Adrenal gland (tissue), 19 donors: ENCODE results near the gene BOD1L2. TPM values are rescaled to one million over a fixed set of nuclear protein-coding genes. Genes with fewer than 3 reads are reported as not detected.

Experiments
- DNase-seq, 7 donors: peaks; one replicate each; pipeline ENCODE4 v3.0.0-alpha.2; 2019 to 2020
- H3K27ac ChIP-seq, 5 donors: fragments of 200-600 bp; sonication (generic) in 4 of 5; 1 replicate in 3 of 5; 2 replicates in 2 of 5; pipeline versions ENCODE4 v1.5.1 to v1.8.0; 2016 to 2020; ENCODE audit warnings: mild to moderate bottlenecking in 1 of 5
- H3K27me3 ChIP-seq: fragments of 200-600 bp; 2 replicates; pipeline ENCODE4 v1.8.0; 2021
- H3K36me3 ChIP-seq, 2 donors: fragments of 200-600 bp; replicated peaks in 1 of 2; 1 replicate in 1 of 2; 2 replicates in 1 of 2; pipeline versions ENCODE4 v1.5.1 to v1.8.0; 2018 to 2022
- H3K4me1 ChIP-seq, 2 donors: fragments of 200-600 bp; replicated peaks in 1 of 2; 1 replicate in 1 of 2; 2 replicates in 1 of 2; pipeline versions ENCODE4 v1.5.1 to v1.8.0; 2018 to 2021
- H3K4me3 ChIP-seq, 4 donors: fragments of 200-600 bp; sonication (generic) in 3 of 4; one replicate each; pipeline ENCODE4 v1.5.1; 2016 to 2018
- H3K9me3 ChIP-seq, 3 donors: fragments of 200-600 bp; sonication (generic) in 1 of 3; replicated peaks in 1 of 3; 1 replicate in 2 of 3; 2 replicates in 1 of 3; pipeline versions ENCODE4 v1.5.1 to v1.8.0; 2016 to 2021
- POLR2A ChIP-seq, 2 donors: fragments of 450-650 bp; IDR thresholded peaks; one replicate each; pipeline ENCODE4 v1.6.1; 2017; ENCODE audit warnings: antibody characterized with exemption in 2 of 2, mild to moderate bottlenecking in 2 of 2, moderate library complexity in 1 of 2
- WGBS, 4 donors: extraction: QIAGEN DNeasy Blood & Tissue Kit in 2 of 4; methylation state at CpG; one replicate each; pipeline versions ENCODE4 v1.1.5 to v1.1.7; 2013 to 2017; 5-methylcytosine and 5-hydroxymethylcytosine counted together
- intact Hi-C, 2 donors: fragments of 100-400 bp; cut with DNase I; formaldehyde crosslinking; loops; one replicate each; pipeline versions ENCODE4 v1.14.1 to v1.15.0; 2022 to 2023
- long read RNA-seq, 10 donors: library from polyadenylated mRNA in 3 of 10; unstranded in 2 of 10; stranded (forward) in 1 of 10; transcript quantifications; one replicate each; pipeline ENCODE4 v2.0.0 and lab custom pipeline, GENCODE V29; 2021 to 2026
- polyA plus RNA-seq, 3 donors: library from polyadenylated mRNA; stranded (reverse); fragments of 200-250 nt in 2 of 3; fragments of 350-450 nt in 1 of 3; fragmentation: Illumina TruSeq in 1 of 3; extraction: RNeasy Lipid Tissue Mini Kit (QIAGEN cat#74804) in 1 of 3; gene quantifications; one replicate each; pipeline ENCODE4 v1.2.3, GENCODE V29; 2013 to 2014
- total RNA-seq, 9 donors: library from RNA; depleted of rRNA in 4 of 9; stranded (reverse); fragments of >200 nt in 4 of 9; fragments of 120-200 nt in 1 of 9; fragmentation: NEBNext Ultra II Directional in 1 of 9; extraction: Animal tissue kit (Norgen Biotek cat#: 25700) in 1 of 9; gene quantifications; one replicate each; pipeline versions ENCODE4 v1.1.0 to v1.2.4, GENCODE V29; 2013 to 2023
- TF ChIP-seq, protein P1 (sequence below), 6 experiments: fragments of 450-650 bp in 4 of 6; fragments of 200-600 bp in 2 of 6; sonication (generic) in 1 of 6; IDR thresholded peaks; 1 replicate in 5 of 6; 2 replicates in 1 of 6; pipeline versions ENCODE4 v1.5.1 to v1.8.0; 2016 to 2021; ENCODE audit warnings: antibody characterized with exemption in 6 of 6, mild to moderate bottlenecking in 2 of 6, moderate library complexity in 1 of 6
- donor health status: healthy with polysubstance abuse.
- donor health status: Bipolar disorder and iron deficiency.
- donor health status: DM: yes; HTN: yes; CAD: no.
- donor health status: DM: no; HTN: no; CAD: no.
- donor health status: DM: no; HTN: no; CAD: no.
- donor health status: DM: yes; HTN: yes; CAD: no.

The BOD1L2 gene
- not detected for total RNA-seq
- not detected for polyA plus RNA-seq
- long read RNA-seq, donor 1: 0 reads
- long read RNA-seq, donor 2: 0 reads
- long read RNA-seq, donor 3: 0 reads
- long read RNA-seq, donor 4: 0 reads
- long read RNA-seq, donor 5: 0 reads
- long read RNA-seq, donor 6: 0 reads
- long read RNA-seq, donor 7: 0 reads
- long read RNA-seq, donor 8: 0 reads
- long read RNA-seq, donor 9: 0 reads
- long read RNA-seq, donor 10: 0 reads

DNA sequence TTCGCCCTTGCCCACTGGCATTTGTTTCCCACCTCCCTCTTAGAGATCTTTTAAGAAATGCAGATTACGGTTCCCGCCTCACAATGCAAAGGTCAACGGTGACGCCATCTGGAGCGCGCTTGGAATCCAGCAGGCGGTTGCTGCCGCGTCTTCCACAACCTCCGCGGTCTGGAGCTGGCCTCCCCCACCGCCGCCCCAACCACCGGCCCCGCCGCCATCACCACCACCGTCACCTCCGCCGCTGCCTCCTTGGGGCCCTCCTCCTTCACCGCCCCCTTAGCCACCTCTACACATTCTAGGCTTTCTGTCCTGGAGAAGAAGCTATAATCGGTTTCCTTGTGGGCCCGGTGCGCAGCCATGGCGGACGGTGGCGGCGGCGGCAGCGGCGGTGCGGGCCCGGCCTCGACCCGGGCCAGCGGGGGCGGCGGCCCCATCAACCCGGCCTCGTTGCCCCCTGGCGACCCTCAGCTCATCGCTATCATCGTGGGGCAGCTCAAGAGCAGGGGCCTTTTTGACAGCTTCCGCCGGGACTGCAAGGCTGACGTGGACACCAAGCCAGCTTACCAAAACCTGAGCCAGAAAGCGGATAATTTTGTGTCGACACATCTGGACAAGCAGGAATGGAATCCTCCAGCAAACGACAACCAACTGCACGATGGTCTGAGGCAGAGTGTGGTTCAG lies at the start of gene BOD1L2:
Gene BOD1L2, plus strand, starts transcription at position 132 of the 681 bp plus-strand sequence. Its CDS starts 226 bp downstream, at position 358.
- Histone ChIP-seq H3K4me3 (no peak within 1 kb of the TSS), H3K9me3 (no peaks in the 10 kb centered on the region), H3K27me3 (peaks cover 6% of the 10 kb centered on the region), H3K36me3 (no peaks in the 10 kb centered on the region), H3K27ac (no peak within 1 kb of the TSS), H3K4me1 (no peaks in the 10 kb centered on the region)
- no peak for TF ChIP-seq POLR2A (IDR thresholded peaks at IDR 0.05)
- TF ChIP-seq, protein P1, sequence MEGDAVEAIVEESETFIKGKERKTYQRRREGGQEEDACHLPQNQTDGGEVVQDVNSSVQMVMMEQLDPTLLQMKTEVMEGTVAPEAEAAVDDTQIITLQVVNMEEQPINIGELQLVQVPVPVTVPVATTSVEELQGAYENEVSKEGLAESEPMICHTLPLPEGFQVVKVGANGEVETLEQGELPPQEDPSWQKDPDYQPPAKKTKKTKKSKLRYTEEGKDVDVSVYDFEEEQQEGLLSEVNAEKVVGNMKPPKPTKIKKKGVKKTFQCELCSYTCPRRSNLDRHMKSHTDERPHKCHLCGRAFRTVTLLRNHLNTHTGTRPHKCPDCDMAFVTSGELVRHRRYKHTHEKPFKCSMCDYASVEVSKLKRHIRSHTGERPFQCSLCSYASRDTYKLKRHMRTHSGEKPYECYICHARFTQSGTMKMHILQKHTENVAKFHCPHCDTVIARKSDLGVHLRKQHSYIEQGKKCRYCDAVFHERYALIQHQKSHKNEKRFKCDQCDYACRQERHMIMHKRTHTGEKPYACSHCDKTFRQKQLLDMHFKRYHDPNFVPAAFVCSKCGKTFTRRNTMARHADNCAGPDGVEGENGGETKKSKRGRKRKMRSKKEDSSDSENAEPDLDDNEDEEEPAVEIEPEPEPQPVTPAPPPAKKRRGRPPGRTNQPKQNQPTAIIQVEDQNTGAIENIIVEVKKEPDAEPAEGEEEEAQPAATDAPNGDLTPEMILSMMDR (IDR thresholded peaks at IDR 0.05): no peak
- WGBS, 4 donors: 76 to 87% (median 82%) methylated on average over 37 to 50 of the region's 50 CpGs
- DNase-seq: no peak
- intact Hi-C loops: no loop called here

DNA sequence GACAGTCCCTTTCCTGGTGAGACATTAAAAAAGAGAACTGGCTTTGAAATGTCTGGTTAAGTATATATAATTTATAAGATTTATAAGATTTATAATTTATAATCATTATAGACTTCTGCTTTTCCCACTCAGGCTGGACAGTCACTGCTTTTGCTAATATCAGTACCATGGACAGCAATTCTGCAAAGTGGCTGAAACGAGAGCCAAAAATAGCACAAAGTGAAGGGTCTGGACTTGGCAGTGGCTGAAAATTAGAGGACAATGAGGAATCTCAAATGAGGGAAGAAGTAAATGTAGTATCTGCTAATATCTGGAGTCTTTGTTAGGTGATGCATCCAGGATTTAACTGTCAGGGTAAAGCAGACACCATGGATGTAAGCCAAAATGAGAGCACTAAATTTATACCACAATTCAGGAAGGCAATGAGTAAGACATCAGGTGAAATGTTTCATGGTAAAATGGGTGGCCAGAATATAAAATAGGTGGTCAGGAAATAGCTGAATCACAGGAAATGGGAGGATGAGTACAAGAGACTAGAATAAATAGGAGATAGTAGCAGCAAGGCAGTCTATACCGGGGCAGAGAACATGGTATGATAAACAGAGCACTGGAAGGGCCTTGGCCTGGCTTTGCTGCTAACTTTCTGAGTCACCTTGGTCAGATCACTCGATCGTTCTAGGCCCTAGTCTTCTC lies 39.6 kb upstream of the BOD1L2 start:
- no peaks in the 10 kb centered on the region for H3K9me3 ChIP-seq
- H3K4me3 ChIP-seq: no peak overlapping the region
- TF ChIP-seq POLR2A (IDR thresholded peaks at IDR 0.05): no peak
- TF ChIP-seq, protein P1 (IDR thresholded peaks at IDR 0.05): no peak
- no peaks in the 10 kb centered on the region for H3K4me1 ChIP-seq
- H3K36me3 ChIP-seq: no peaks in the 10 kb centered on the region
- no peak for DNase-seq
- intact Hi-C loops: no loop called here
- no peaks in the 10 kb centered on the region for H3K27me3 ChIP-seq
- H3K27ac ChIP-seq: no peak overlapping the region
- 49 to 56% (median 51%) methylated on average over 4 of the region's 4 CpGs for WGBS, 4 donors

DNA sequence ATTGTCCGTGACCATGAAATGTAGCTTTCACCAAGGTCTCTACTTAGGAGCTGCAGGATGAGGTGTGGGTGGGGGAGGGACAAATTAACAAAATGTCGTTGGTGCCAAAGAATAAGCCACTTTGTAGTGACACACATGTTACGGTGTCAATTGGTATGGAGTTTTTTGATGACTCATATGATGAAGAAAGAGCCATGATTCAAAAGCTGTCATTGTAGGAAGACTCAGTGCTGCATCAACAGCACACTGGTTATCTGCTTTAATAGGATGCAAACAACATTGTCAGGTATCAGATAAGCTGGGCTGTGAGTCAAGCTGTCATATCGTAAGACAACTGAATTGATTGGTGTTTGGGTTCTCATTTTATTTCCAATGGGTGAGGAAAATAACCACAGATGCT lies 36.6 kb upstream of the BOD1L2 start:
- Histone ChIP-seq H3K27ac (no peak overlapping the region), H3K4me3 (no peak overlapping the region), H3K36me3 (no peaks in the 10 kb centered on the region), H3K27me3 (no peaks in the 10 kb centered on the region), H3K9me3 (no peaks in the 10 kb centered on the region), H3K4me1 (no peaks in the 10 kb centered on the region)
- intact Hi-C loops: no loop called here
- DNase-seq: no peak
- TF ChIP-seq, protein P1 (IDR thresholded peaks at IDR 0.05): no peak
- no peak for TF ChIP-seq POLR2A (IDR thresholded peaks at IDR 0.05)
- WGBS, 4 donors: 47 to 58% (median 55%) methylated on average over 4 of the region's 4 CpGs

DNA sequence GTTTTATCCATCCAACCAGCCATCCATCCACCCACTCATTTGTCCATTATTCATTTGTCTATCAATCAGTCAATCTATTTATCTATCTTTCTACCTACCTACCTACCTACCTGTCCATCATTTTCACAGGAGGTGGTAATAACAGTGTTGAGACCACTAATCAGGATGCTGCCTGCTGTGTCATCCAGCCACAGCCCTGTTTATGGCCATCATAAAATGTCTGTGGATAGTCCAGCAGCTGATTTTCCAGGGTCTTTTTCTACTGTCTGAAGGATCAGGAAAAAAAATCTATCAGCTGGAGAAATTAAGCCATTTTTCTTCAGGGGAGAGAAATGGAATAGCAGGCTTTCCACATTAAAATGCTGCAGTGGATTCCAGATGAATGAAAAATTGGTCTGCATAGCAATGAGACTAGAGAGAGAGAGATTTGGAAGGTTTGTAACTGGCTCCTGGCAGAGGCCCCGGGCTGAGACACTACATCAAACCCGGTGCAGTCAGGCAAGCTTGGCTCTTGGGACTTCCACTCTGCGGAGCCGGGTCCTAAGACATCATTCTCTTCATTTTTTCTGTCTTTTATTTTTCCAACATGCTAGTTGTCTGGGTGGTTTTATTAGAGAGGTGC lies 33.0 kb upstream of the BOD1L2 start:
- H3K9me3 ChIP-seq: no peaks in the 10 kb centered on the region
- WGBS, 4 donors: 29 to 37% (median 35%) methylated on average over 4 of the region's 4 CpGs
- H3K27me3 ChIP-seq: no peaks in the 10 kb centered on the region
- intact Hi-C loops: no loop called here
- H3K4me1 ChIP-seq: no peaks in the 10 kb centered on the region
- no peak overlapping the region for H3K4me3 ChIP-seq
- TF ChIP-seq, protein P1 (IDR thresholded peaks at IDR 0.05): no peak
- H3K36me3 ChIP-seq: no peaks in the 10 kb centered on the region
- DNase-seq: no peak
- no peak overlapping the region for H3K27ac ChIP-seq
